Activated T-cell treated with anti-CD3 and anti-CD28 coated beads, Interleukin-2, amount 50 U/mL, for 48 hours (primary cell): Measurements from ENCODE around the gene TMEM225B.
"Not testable (repeated sequence)": the region's sequence is repeated elsewhere in the genome, so short reads cannot be mapped to it uniquely, and the experiment has no call there.

ENCODE experiments used
- DNase-seq, 2 experiments: peaks; one replicate each; pipeline ENCODE4 v3.0.0-alpha.2; 2020

TMEM225B gene

DNA sequence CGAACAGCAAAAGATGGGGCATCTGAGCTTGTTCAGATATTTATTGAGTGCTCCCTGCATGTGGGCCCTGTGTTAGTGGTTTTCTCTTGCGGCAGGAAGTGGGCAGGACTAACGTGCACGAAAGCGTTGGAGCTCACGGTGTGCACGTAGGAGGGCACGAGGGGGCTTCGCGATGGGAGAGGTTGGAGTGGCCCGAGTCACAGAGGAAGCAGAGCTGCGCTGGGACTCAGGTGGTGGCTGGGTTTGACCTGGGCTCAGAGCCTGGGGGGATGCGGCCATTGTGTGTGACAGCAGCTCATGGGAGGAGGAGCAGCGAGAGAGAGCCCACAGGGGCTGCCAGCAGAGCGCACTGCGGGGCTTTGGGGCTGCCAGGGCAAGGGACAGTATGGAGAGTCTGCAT lies 26.4 kb downstream of the TMEM225B start:
- peak; percentile 81 for DNase-seq

DNA sequence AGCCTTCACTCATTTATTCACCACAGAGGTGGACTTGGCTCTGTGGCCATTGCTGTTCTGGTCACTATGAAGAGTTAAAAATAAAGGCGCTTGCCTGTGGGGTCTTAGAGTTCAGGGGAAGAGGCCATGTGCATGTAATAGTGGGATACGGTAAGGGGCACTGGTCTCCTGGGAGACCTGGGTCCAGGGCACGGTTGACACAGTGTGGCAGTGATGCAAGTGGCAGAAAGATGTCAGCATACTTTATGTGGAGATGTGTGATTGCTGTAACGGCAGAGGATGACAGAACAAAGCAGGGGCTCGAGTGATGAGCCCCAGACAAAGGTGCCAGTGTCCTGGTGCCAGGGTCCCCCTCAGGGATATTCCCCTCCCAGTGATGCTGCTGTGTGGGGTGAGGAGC lies 27.3 kb downstream of the TMEM225B start:
- DNase-seq = no peak

DNA sequence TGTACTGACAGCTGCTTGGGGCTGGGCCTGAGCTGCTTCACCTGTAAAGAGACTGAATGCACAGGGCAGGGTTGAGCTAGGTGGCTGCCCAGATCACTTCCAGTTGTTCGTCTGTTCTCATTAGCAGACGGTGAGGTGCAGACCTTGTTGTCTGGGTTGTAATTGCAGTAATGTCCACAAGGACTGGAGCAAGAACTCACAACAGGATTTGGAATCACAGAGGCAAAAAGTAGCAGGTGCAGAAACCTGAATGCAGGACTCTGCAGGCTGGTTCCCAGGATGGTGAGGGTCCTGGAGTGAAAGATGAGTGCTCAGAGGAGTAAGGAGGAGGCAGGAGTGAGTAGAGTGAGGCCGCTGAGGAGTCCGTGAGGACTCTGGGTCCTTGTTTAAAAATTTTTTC lies 27.9 kb downstream of the TMEM225B start:
- DNase-seq = no peak

DNA sequence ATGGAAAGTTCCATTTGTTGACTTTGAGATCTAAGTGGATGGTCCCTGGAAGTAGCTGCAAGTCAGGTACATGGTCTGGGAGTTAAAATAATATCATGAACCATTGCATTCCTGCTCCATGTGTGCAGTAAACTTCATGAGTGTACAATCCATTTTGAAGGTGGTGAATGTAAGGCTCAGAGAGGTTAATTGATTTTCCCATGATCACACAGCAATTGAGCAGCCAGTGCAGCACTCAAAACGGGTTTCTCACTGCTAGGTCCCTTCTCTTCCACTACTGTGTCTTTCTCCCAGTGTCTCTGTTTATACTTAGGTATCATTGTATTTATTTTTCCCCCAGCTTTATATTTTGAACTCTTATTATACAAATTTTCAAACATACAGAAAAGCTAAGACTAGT lies 28.6 kb downstream of the TMEM225B start:
- no peak for DNase-seq

GRCh38 chr7:99627513-99627912 lies 29.4 kb downstream of the TMEM225B start:
- DNase-seq = no peak

DNA sequence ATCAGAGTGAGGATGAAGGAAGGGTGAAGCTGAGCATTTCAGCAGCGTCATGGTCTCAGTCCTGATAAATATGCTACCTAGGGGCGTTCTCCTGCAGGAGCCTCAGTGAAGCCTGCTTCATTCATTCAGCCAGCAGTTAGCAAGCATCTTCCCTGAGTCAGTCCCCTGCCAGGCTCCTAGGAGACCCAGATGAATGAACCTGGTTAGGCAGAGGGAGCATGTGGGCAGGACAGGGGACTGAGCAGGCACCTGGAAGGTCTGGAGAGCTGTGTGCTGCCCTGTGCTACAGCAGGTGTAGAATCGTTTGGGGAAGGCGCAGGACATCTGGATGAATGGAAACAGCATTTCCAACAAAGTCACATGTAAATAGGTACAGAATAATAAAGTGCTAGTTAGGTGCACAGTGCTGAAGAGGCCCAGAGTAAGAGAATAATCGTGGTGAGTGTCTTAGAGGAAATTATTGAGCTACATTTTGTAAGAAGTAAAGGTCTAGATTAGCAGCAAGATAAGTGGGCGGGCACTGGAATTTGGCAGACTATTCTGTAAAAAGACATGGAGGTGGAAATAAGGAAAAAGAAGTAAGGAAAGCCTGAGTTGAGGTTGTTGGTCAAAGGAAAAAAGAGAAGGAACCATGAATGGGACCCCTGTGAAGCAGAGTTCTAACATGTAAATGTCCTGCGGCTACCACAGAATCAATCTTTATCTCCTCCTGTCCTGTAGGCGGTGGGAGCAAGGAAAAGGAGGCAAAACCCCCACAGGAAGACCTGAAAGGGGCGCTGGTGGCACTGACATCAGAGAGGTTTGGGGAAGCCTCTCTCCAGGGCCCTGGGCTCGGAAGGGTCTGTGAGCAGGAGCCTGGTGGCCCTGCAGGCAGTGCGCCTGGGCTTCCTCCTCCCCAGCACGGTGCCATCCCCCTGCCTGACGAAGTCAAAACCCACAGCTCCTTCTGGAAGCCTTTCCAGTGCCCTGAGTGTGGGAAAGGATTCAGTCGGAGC lies 30.7 kb downstream of the TMEM225B start:
- no peak for DNase-seq

DNA sequence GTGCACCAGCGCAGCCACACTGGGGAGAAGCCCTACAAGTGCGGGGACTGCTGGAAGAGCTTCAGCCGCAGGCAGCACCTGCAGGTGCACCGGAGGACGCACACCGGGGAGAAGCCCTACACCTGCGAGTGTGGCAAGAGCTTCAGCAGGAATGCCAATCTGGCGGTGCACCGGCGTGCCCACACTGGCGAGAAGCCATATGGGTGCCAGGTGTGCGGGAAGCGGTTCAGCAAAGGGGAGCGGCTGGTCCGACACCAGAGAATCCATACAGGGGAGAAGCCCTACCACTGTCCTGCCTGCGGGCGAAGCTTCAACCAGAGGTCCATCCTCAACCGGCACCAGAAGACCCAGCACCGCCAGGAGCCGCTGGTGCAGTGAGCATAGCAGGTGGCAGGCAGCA lies 31.6 kb downstream of the TMEM225B start:
- no peak for DNase-seq

DNA sequence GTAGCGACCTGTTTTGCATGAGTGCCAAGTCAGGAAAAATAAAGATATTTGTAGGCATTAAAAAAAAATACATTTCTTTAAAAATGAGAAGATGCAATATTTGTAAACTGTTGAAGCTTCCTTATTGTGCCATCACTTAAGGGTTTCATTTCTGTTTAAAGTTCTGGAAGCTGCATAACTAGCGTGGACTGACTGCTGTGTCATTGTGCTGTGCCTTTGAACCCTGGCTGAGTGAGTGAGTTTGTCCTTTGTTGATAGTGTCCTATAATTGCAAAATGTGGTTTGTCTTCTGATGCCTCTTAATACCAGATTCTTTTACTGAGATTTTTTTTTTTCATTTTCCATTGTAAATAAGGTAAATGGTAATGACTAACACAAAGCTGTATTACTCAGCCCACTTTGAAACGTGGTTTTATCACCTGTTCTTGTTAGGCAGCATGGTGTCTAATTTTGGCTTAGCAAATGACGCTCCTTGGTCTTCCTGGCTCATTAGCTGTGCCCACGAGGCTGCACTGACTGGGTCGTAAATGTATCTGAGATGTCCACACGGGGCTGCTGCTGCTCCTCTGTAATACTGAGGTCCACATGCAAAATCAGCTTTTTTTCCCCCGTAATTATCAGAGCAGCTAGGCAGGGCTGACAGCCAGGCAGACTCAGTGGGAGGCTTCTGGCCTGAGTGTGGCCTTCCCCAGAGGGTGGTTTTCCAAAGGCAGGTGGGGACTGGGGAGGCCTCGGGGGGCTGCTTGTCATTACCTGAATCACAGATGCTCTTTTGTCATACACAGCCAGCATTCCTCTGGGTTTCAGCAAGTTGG lies 33.4 kb downstream of the TMEM225B start:
- DNase-seq = peak; percentile 61 to 67

GRCh38 chr7:99637414-99637813 lies 39.3 kb downstream of the TMEM225B start:
- not testable (repeated sequence) for DNase-seq

GRCh38 chr7:99638731-99639130 lies 40.7 kb downstream of the TMEM225B start:
- no peak for DNase-seq

DNA sequence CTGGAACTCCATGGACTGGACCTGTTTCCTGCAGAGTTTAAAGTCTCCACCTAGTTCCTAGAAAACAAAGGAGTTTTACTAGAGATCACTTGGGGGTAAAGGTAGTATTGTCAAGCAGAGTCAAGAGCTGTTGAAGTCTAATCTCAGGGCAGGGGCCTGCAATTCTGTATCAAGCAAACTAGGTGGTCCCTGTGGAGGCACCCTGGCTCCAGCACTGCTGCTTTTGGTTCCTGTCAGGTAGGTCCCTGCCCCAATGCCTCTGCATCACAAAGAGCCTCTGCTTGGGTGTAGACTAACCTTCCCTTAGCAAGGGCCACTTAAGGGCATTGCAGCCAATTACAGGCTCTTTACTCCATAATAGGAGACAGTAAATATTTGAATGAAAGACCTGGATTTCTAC lies 41.2 kb downstream of the TMEM225B start:
- DNase-seq = no peak

- DNase-seq = no peak
Observed at GRCh38 chr7:99642027-99642426, 44.0 kb downstream of the TMEM225B start.

DNA sequence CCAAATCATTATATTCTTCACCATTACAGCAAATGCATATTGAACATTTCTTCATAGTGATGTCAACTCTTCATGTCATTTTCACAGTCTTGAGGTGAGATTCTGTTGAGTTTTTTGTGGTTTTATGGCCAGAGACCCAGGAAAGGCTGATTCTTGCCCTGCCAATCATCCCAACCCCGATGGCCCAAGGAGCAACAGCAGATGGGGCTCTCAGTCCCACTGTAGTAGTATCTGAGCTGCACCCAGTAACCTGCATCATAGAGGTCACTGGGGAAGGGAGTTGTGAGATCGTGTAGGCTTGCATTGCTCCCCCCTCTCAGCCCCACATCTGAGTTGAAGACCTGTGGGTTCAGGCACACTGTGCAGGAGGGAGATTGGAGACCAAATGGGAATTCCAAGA lies 45.4 kb downstream of the TMEM225B start:
- DNase-seq = no peak

DNA sequence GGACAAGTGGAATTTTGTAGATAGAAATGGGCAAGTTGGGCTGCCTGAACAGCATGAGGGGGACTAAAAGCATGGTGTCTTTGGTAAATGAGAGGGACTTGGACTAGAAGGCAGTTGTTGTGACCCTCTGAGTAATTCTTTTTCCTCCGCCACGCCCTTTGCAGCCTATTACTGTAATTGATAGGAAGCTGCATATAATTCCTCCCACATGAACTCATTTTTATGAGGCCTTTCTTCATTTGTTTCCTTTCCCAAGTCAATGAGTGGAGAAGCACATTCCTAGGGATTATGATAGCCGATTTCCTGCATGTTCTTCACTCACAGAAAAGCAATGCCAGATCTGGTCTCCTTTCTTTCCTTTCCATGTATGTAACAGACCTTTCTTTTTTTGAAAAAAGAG lies 46.4 kb downstream of the TMEM225B start:
- DNase-seq = no peak

GRCh38 chr7:99645590-99645989 lies 47.5 kb downstream of the TMEM225B start:
- no peak for DNase-seq

DNA sequence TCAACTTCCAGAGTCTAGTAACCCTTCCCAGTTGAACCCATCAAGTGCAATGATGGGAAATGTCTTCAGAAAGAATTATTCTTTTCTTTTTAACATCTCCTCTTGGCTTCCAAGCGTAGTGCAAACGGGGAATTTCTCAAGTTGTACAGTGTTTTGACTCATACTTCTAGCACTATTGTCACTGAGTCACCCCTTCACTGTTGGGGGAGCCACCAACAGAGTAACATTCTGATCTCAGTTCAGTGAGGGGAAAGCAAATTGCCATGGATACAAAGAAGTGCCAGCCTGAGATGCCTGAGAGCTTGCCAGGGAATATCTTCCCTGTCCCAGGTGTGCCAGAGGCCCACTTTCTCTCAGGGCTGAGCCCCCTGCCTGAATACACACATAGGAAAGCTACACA lies 50.8 kb downstream of the TMEM225B start:
- DNase-seq = no peak

DNA sequence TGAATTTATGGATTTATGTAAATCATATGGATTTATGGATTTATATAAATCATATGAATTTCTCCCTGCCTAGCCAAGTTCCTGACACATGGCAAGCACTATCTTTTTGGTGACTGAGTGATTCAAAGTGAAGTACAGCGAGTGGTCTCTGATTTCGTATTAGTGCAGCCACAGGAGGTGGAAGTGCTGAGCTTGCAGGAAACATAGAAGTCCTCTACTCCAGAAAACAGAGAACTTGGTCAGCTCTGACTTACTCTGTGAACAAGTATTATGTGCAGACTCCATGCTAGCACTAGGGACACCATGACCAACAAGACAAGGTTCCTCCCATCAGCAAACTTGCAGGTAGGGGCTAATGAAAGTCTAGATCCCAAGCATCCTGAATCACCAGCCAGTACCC lies 53.2 kb downstream of the TMEM225B start:
- no peak for DNase-seq

- no peak for DNase-seq
Observed at GRCh38 chr7:99652671-99653070, 54.6 kb downstream of the TMEM225B start.

DNA sequence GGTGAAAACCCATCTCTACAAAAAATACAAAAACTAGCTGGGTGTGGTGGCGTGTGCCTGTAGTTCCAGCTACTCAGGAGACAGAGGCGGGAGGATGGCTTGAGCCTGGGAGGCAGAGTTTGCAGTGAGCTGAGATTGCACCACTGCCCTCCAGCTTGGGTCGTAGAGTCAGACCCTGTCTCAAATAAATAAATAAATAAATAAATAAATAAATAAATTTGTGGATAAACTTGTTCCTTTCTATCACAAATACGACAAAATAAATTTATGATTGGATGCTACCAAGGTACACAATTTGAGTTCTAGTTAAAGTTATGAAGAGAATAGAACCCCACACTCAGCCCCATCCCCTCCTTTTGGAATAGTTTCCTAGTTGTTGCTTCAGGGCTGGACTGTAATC lies 55.2 kb downstream of the TMEM225B start:
- not testable (repeated sequence) for DNase-seq

DNA sequence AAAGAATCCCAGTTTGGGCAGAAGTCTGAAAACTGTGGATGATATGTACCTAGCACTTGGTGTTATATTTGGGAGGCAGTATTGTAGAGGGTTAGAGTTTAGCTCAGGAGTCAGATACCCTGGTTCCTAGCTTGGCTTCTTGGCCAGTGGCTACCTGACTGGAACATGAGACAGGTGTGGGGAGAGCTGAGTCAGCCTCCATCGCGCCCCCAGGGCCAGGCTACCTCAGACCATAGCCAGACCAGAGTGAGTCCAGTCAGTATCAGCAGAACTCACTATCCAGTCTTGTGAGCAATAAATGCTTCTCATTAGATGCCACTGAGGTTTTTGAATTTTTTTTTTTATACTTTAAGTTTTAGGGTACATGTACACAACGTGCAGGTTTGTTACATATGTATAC lies 55.7 kb downstream of the TMEM225B start:
- DNase-seq = no peak

GRCh38 chr7:99654626-99655025 lies 56.6 kb downstream of the TMEM225B start:
- not testable (repeated sequence) for DNase-seq

DNA sequence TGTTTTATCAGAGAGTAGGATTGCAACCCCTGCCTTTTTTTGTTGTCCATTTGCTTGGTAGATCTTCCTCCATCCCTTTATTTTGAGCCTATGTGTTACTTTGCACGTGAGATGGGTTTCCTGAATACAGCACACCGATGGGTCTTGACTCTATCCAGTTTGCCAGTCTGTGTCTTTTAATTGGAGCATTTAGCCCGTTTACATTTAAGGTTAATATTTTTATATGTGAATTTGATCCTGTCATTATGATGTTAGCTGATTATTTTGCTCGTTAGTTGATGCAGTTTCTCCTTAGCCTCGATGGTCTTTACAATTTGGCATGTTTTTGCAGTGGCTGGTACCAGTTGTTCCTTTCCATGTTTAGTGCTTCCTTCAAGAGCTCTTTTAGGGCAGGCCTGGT lies 59.8 kb downstream of the TMEM225B start:
- not testable (repeated sequence) for DNase-seq
